Body of pancreas (tissue), 4 donors: ENCODE measurements around the gene KIF3A. TPM values are rescaled to one million over a fixed set of nuclear protein-coding genes. Genes with fewer than 3 reads are reported as not detected.

Source experiments
- ATAC-seq: fragments of 150-250 bp; one replicate; pipeline ENCODE4 v1.9.1; 2016
- DNase-seq, 4 donors: peaks; one replicate each; pipeline ENCODE4 v3.0.0-alpha.2; 2019
- H3K27ac ChIP-seq, 4 donors: fragments of 200-600 bp; sonication (generic); 1 replicate in 3 of 4; 2 replicates in 1 of 4; pipeline versions ENCODE4 v1.5.1 to v1.6.1; 2016 to 2019; ENCODE audit warnings: mild to moderate bottlenecking in 1 of 4, mixed read lengths in 1 of 4, moderate library complexity in 1 of 4
- H3K27me3 ChIP-seq, 2 donors: fragments of 200-600 bp; sonication (generic); one replicate each; pipeline ENCODE4 v1.6.0; 2016; ENCODE audit warnings: mild to moderate bottlenecking in 1 of 2
- H3K36me3 ChIP-seq, 2 donors: fragments of 200-600 bp; sonication (generic); replicated peaks in 1 of 2; 2 replicates each; pipeline ENCODE4 v1.5.1; 2016; ENCODE audit warnings: low read depth in 2 of 2; ENCODE audit not compliant: insufficient read depth in 1 of 2
- H3K4me1 ChIP-seq: fragments of 200-600 bp; sonication (generic); one replicate; pipeline ENCODE4 v1.6.0; 2016
- H3K4me3 ChIP-seq, 2 donors: fragments of 200-600 bp; sonication (generic); 1 replicate in 1 of 2; 2 replicates in 1 of 2; pipeline ENCODE4 v1.5.1; 2016 to 2019
- H3K9me3 ChIP-seq, 3 donors: fragments of 200-600 bp; sonication (generic); 1 replicate in 2 of 3; 2 replicates in 1 of 3; pipeline ENCODE4 v1.5.1; 2016
- CTCF ChIP-seq, 7 experiments: fragments of 450-650 bp in 4 of 7; fragments of 200-600 bp in 3 of 7; sonication (generic) in 3 of 7; IDR thresholded peaks; one replicate each; pipeline ENCODE4 v1.5.1; 2016 to 2019; ENCODE audit warnings: antibody characterized with exemption in 7 of 7
- POLR2A ChIP-seq, 3 donors: fragments of 450-650 bp; IDR thresholded peaks; one replicate each; pipeline ENCODE4 v1.6.1; 2016; ENCODE audit warnings: antibody characterized with exemption in 3 of 3, mild to moderate bottlenecking in 2 of 3
- WGBS, 2 donors: methylation state at CpG; one replicate each; pipeline ENCODE4 v1.1.5; 2017; 5-methylcytosine and 5-hydroxymethylcytosine counted together
- intact Hi-C: fragments of 100-400 bp; cut with DNase I; formaldehyde crosslinking; loops from one replicate; pipeline ENCODE4 v1.15.1; 2023
- total RNA-seq, 2 donors: library from RNA; depleted of rRNA; stranded (reverse); fragments of >200 nt; gene quantifications; one replicate each; pipeline ENCODE4 v1.1.0, GENCODE V29; 2016

KIF3A gene
- total RNA-seq, 2 donors from 2014 or later, result 5.9 to 8.8 TPM

GRCh38 chr5:132673939-132674630 lies 63.3 kb downstream of the KIF3A start, which contains the start of gene IL4:
Gene IL4, plus strand, starts transcription at chr5:132673989. Its CDS starts 62 bp downstream, at chr5:132674051.
- Histone ChIP-seq H3K36me3 (no peaks in the 10 kb centered on the region), H3K4me3 (no peak within 1 kb of the TSS), H3K27ac (peak within 1 kb of the TSS in 3 of 4 donors; percentile 69 to 77 (median 72)), H3K27me3 (no peaks in the 10 kb centered on the region), H3K4me1 (no peaks in the 10 kb centered on the region), H3K9me3 (no peaks in the 10 kb centered on the region)
- ATAC-seq (no peak), DNase-seq (no peak)
- 74 to 75% methylated on average over 14 of the region's 14 CpGs for WGBS, 2 donors
- intact Hi-C loops, result no loop called here
- TF ChIP-seq CTCF (IDR thresholded peaks at IDR 0.05) (no peak), POLR2A (IDR thresholded peaks at IDR 0.05) (no peak)

- Histone ChIP-seq H3K36me3 (no peaks in the 10 kb centered on the region), H3K4me1 (no peaks in the 10 kb centered on the region), H3K27me3 (no peaks in the 10 kb centered on the region), H3K4me3 (no peak overlapping the region), H3K27ac (no peak overlapping the region), H3K9me3 (no peaks in the 10 kb centered on the region)
- DNase-seq (no peak), ATAC-seq (no peak)
- TF ChIP-seq CTCF (IDR thresholded peaks at IDR 0.05) (no peak), POLR2A (IDR thresholded peaks at IDR 0.05) (no peak)
- 30 to 54% methylated on average over 1 of the region's 1 CpG for WGBS, 2 donors
- intact Hi-C loops, result no loop called here
Observed at GRCh38 chr5:132673488-132673887, 63.9 kb downstream of the KIF3A start.

GRCh38 chr5:132671000-132671399 lies 66.3 kb downstream of the KIF3A start:
- Histone ChIP-seq H3K27ac (no peak overlapping the region), H3K27me3 (no peaks in the 10 kb centered on the region), H3K9me3 (no peaks in the 10 kb centered on the region), H3K36me3 (no peaks in the 10 kb centered on the region), H3K4me1 (no peaks in the 10 kb centered on the region), H3K4me3 (no peak overlapping the region)
- WGBS, 2 donors, result 94 to 96% methylated on average over 3 of the region's 3 CpGs
- intact Hi-C loops, result no loop called here
- DNase-seq, result no peak
- no peak for TF ChIP-seq CTCF (IDR thresholded peaks at IDR 0.05)
- TF ChIP-seq POLR2A (IDR thresholded peaks at IDR 0.05), result no peak
- no peak for ATAC-seq

GRCh38 chr5:132669966-132670882 lies 67.1 kb downstream of the KIF3A start:
- 76 to 84% methylated on average over 16 of the region's 16 CpGs for WGBS, 2 donors
- no peaks in the 10 kb centered on the region for H3K9me3 ChIP-seq
- DNase-seq (no peak), ATAC-seq (no peak)
- TF ChIP-seq CTCF (IDR thresholded peaks at IDR 0.05), result no peak
- TF ChIP-seq POLR2A (IDR thresholded peaks at IDR 0.05), result no peak
- H3K36me3 ChIP-seq, result no peaks in the 10 kb centered on the region
- H3K27me3 ChIP-seq, result no peaks in the 10 kb centered on the region
- no peaks in the 10 kb centered on the region for H3K4me1 ChIP-seq
- intact Hi-C loops, result no loop called here
- H3K27ac ChIP-seq, result no peak overlapping the region
- H3K4me3 ChIP-seq, result no peak overlapping the region
